AG04450 (cell line): ENCODE data around the gene MED20. TPM values are rescaled to one million over a fixed set of nuclear protein-coding genes. Genes with fewer than 3 reads are reported as not detected.

Experiments
- CTCF ChIA-PET: fragments of 300-600, 350-600 bp; formaldehyde crosslinking; extraction: SDS; loops from one replicate; lab custom pipeline; 2022; ENCODE audit warnings: antibody characterized with exemption, inconsistent platforms; lab: Charles Lee
- POLR2A ChIA-PET: fragments of 350-600 bp; formaldehyde crosslinking; extraction: SDS; loops from one replicate; lab custom pipeline; 2021; ENCODE audit warnings: antibody characterized with exemption, inconsistent platforms; lab: Yijun Ruan, JAX
- DNase-seq: peaks from one replicate; pipeline ENCODE4 v3.0.0-alpha.2; 2011; ENCODE audit warnings: low read depth, low spot score
- H3K27ac ChIP-seq: one replicate; pipeline ENCODE4 v1.5.1; 2012; ENCODE audit warnings: low read depth, low read length, control low read depth
- H3K27me3 ChIP-seq: one replicate; pipeline ENCODE4 v1.6.0; 2012; ENCODE audit warnings: low read length; ENCODE audit not compliant: control insufficient read depth, insufficient read depth
- H3K4me3 ChIP-seq: 2 replicates; pipeline ENCODE4 v1.5.1; 2011; ENCODE audit warnings: mild to moderate bottlenecking, low read depth, low read length, control low read depth
- H3K9me3 ChIP-seq: 2 replicates; pipeline ENCODE4 v1.5.1; 2012; ENCODE audit warnings: low read length; ENCODE audit not compliant: control insufficient read depth, insufficient read depth
- CTCF ChIP-seq: IDR thresholded peaks from 2 replicates; pipeline ENCODE4 v1.5.1; 2011; ENCODE audit warnings: low read depth, low read length, control low read depth, inconsistent platforms
- polyA plus RNA-seq: library from polyadenylated mRNA; depleted of rRNA; stranded (reverse); fragments of >200 nt; gene quantifications from 2 replicates; pipeline ENCODE4 v1.2.3, GENCODE V29; 2011

MED20 gene
- polyA plus RNA-seq, 1 experiment = 48.6 TPM

DNA sequence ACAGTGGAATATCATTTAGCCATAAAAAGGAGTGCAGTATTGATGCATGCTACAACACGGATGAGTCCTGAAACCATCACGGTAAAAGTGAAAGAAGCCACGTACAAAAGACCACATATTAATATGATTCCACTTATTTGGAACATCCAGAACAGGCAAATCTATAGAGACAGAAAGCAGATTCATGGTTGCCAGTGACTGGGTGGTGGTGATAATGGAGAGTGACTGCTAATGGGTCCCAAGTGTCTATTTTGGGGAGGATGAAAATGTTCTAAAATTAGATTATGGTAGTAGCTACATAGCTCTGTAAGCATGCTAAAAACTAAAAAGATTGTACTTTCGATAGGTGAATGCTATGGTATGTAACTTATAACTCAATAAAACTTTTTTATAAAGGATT is 39.1 kb upstream of the MED20 start:
- CTCF ChIA-PET = no interaction called here
- POLR2A ChIA-PET = no interaction called here
- Histone ChIP-seq H3K4me3 (no peak overlapping the region), H3K27ac (no peak overlapping the region), H3K27me3 (no peaks in the 10 kb centered on the region), H3K9me3 (no peaks in the 10 kb centered on the region)
- no peak for TF ChIP-seq CTCF
- no peak for DNase-seq

GRCh38 chr6:41958022-41958856 is 37.3 kb upstream of the MED20 start:
- POLR2A ChIA-PET = interaction anchor here (0.6 kb wide), 1 partner anchor 16 kb away, joined by 6 read pairs; no protein-coding TSS in a partner anchor
- TF ChIP-seq CTCF = no peak
- CTCF ChIA-PET = interaction anchor here (0.6 to 1.2 kb wide), 2 partner anchors 37 to 158 kb away, joined by 3 to 4 read pairs; partner anchors contain the start of genes BYSL and MED20

DNA sequence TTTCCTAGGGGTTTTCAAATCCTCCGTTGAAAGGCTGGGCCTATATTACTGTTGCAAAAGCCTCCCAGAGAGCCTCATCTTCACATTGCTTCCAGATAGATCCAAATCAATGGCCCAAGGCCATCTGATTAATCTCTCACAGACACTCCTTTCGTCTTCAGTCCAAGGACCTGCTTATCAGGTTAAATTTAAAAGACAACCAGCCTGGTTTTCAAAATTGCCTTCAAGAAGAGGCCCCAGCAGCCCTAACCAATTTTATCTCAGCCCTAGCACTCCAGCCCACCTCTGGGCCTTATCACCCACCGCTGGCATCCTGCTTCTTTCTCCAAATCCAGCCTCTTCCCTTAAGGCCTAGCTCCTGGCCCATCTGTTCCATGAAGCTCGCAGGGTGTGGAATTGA is 36.2 kb upstream of the MED20 start:
- POLR2A ChIA-PET = no interaction called here

More at GRCh38 chr6:41958022-41958856, 37.3 kb upstream of the MED20 start:
- DNase-seq = no peak
- no peak overlapping the region for H3K4me3 ChIP-seq
- no peak overlapping the region for H3K27ac ChIP-seq
- H3K9me3 ChIP-seq = no peaks in the 10 kb centered on the region
- H3K27me3 ChIP-seq = no peaks in the 10 kb centered on the region

DNA sequence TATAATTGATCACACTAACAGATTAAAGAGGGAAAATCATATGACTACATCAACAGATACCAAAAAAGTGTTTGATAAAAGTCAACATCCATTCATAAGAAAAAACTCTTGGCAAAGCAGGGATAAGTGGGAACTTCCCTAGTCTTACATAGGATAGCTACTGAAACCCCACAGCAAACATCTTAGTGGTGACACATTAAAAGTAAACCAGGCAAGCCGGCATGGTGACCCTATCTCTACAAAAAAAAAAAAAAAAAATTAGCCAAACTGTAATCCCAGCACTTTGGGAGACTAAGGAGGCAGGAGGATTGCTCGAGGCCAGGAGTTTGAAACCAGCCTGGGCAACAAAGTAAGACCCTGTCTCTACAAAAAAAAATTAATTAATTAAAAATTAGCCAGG is 34.5 kb upstream of the MED20 start:
- Histone ChIP-seq H3K4me3 (no peak overlapping the region), H3K27me3 (no peaks in the 10 kb centered on the region), H3K9me3 (no peaks in the 10 kb centered on the region), H3K27ac (no peak overlapping the region)
- ChIA-PET CTCF (interaction anchor here (1.9 kb wide), 1 partner anchor 35 kb away, joined by 9 read pairs; the partner anchor contains the start of genes BYSL and MED20), POLR2A (no interaction called here)
- no peak for TF ChIP-seq CTCF
- no peak for DNase-seq

More for the DNA sequence above, 36.2 kb upstream of the MED20 start:
- Histone ChIP-seq H3K27ac (no peak overlapping the region), H3K9me3 (no peaks in the 10 kb centered on the region), H3K27me3 (no peaks in the 10 kb centered on the region), H3K4me3 (no peak overlapping the region)
- no peak for DNase-seq
- TF ChIP-seq CTCF = no peak
- CTCF ChIA-PET = interaction anchor here (1.2 kb wide), 1 partner anchor 36 kb away, joined by 3 read pairs; the partner anchor contains the start of genes BYSL and MED20

DNA sequence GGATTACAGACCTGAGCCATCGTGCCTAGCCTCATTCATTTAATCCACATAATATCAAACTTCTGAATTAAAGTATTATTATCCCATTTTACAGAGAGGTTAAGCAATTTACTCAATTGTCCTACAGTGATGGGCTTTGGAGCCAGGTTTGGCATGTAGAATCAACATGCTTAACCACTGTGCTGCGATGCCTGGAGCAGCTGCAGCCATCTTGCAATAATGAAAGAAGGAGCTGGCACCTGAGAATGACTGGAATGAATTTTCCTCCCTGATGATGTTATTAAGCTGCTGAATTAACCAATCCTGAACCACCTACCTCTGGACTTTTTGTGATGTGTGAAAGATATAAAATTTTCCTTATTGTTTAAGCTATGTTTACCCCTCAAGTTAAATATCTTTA is 33.7 kb upstream of the MED20 start:
- Histone ChIP-seq H3K9me3 (no peaks in the 10 kb centered on the region), H3K27ac (no peak overlapping the region), H3K27me3 (no peaks in the 10 kb centered on the region), H3K4me3 (no peak overlapping the region)
- CTCF ChIA-PET = interaction anchor here (1.9 kb wide), 1 partner anchor 34 kb away, joined by 9 read pairs; the partner anchor contains the start of genes BYSL and MED20
- TF ChIP-seq CTCF = no peak
- no peak for DNase-seq
- POLR2A ChIA-PET = no interaction called here
